ENCODE results near the gene KCNJ10. TPM values are rescaled to one million over a fixed set of nuclear protein-coding genes. Genes with fewer than 3 reads are reported as not detected.

Gene KCNJ10
- total RNA-seq, 1 experiment from 2014 or later, result 1.4 TPM

GRCh38 chr1:159980786-159981185, 89.2 kb downstream of the KCNJ10 start:
- POLR2A ChIA-PET, result interaction anchor here (0.6 kb wide), 1 partner anchor 381 kb away, joined by 3 read pairs; no protein-coding TSS in a partner anchor
- no peak overlapping the region for H3K27ac Mint-ChIP-seq
- H3K27me3 Mint-ChIP-seq (ENCODE audit: low read depth), result peaks cover 9% of the 10 kb centered on the region; the same call in 1 of the 2 replicates
- H3K36me3 Mint-ChIP-seq, result no peaks in the 10 kb centered on the region
- H3K4me1 Mint-ChIP-seq, result no peaks in the 10 kb centered on the region; the same call in 1 of the 2 replicates
- ATAC-seq, result no peak
- no peak for DNase-seq (ENCODE audit: low spot score)
- CTCF ChIA-PET, result no interaction called here
- TF ChIP-seq ZNF671 (CRISPR knock-in tag; IDR thresholded peaks at IDR 0.05), result no peak
- H3K9me3 Mint-ChIP-seq, result no peaks in the 10 kb centered on the region
- no peak overlapping the region for H3K4me3 Mint-ChIP-seq

- H3K36me3 Mint-ChIP-seq, result no peaks in the 10 kb centered on the region
Observed at GRCh38 chr1:159980076-159980475, 89.9 kb downstream of the KCNJ10 start.

DNA sequence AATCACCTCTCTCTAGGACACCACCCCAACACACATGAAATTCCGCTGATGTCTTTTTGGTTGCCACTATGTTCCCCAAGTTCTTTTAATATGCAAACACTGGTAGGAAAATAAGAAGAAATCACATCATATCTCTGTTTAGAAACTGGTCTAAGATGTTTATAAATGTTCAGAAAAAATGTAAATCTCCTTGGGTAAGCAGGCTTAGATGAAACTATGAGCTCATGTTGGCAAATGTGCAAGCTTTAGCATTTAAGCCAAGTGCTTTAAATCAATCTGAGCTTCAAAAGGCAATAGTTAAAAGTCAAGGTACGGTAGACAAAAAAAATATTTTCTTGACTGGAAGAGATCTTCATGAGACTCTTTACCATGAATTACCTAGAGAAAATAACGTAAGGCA, 90.7 kb downstream of the KCNJ10 start:
- ChIA-PET POLR2A (no interaction called here), CTCF (interaction anchor here (0.6 to 1.5 kb wide), 2 partner anchors 26 to 29 kb away, joined by 3 to 5 read pairs; no protein-coding TSS in a partner anchor)
- no peak overlapping the region for H3K4me3 Mint-ChIP-seq
- no peaks in the 10 kb centered on the region; the same call in 1 of the 2 replicates for H3K4me1 Mint-ChIP-seq
- no peaks in the 10 kb centered on the region for H3K36me3 Mint-ChIP-seq
- DNase-seq (ENCODE audit: low spot score) (no peak), ATAC-seq (no peak)
- no peak overlapping the region for H3K27ac Mint-ChIP-seq
- no peak for TF ChIP-seq ATF3 (CRISPR knock-in tag; conservative IDR thresholded peaks at IDR 0.05)
- TF ChIP-seq, protein P1, sequence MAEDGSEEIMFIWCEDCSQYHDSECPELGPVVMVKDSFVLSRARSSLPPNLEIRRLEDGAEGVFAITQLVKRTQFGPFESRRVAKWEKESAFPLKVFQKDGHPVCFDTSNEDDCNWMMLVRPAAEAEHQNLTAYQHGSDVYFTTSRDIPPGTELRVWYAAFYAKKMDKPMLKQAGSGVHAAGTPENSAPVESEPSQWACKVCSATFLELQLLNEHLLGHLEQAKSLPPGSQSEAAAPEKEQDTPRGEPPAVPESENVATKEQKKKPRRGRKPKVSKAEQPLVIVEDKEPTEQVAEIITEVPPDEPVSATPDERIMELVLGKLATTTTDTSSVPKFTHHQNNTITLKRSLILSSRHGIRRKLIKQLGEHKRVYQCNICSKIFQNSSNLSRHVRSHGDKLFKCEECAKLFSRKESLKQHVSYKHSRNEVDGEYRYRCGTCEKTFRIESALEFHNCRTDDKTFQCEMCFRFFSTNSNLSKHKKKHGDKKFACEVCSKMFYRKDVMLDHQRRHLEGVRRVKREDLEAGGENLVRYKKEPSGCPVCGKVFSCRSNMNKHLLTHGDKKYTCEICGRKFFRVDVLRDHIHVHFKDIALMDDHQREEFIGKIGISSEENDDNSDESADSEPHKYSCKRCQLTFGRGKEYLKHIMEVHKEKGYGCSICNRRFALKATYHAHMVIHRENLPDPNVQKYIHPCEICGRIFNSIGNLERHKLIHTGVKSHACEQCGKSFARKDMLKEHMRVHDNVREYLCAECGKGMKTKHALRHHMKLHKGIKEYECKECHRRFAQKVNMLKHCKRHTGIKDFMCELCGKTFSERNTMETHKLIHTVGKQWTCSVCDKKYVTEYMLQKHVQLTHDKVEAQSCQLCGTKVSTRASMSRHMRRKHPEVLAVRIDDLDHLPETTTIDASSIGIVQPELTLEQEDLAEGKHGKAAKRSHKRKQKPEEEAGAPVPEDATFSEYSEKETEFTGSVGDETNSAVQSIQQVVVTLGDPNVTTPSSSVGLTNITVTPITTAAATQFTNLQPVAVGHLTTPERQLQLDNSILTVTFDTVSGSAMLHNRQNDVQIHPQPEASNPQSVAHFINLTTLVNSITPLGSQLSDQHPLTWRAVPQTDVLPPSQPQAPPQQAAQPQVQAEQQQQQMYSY (CRISPR knock-in tag; IDR thresholded peaks at IDR 0.05), result no peak
- TF ChIP-seq NR3C1 (CRISPR knock-in tag; conservative IDR thresholded peaks at IDR 0.05; ENCODE audit: low read depth), result no peak
- no peak for TF ChIP-seq RORB (CRISPR knock-in tag; IDR thresholded peaks at IDR 0.05)
- no peak for TF ChIP-seq PRRX2 (CRISPR knock-in tag; IDR thresholded peaks at IDR 0.05)
- peaks cover 9% of the 10 kb centered on the region; the same call in 1 of the 2 replicates for H3K27me3 Mint-ChIP-seq (ENCODE audit: low read depth)
- no peaks in the 10 kb centered on the region for H3K9me3 Mint-ChIP-seq

More at GRCh38 chr1:159980076-159980475, 89.9 kb downstream of the KCNJ10 start:
- Mint-ChIP-seq H3K27ac (no peak overlapping the region), H3K4me3 (no peak overlapping the region), H3K9me3 (no peaks in the 10 kb centered on the region), H3K27me3 (ENCODE audit: low read depth) (peaks cover 9% of the 10 kb centered on the region; the same call in 1 of the 2 replicates), H3K4me1 (no peaks in the 10 kb centered on the region; the same call in 1 of the 2 replicates)
- DNase-seq (ENCODE audit: low spot score) (no peak), ATAC-seq (no peak)
- no peak for TF ChIP-seq HMGXB4 (CRISPR knock-in tag; IDR thresholded peaks at IDR 0.05)
- no peak for TF ChIP-seq GRHL2 (CRISPR knock-in tag; IDR thresholded peaks at IDR 0.05; ENCODE audit: insufficient replicate concordance, severe bottlenecking)
- TF ChIP-seq JAZF1 (CRISPR knock-in tag; IDR thresholded peaks at IDR 0.05), result no peak
- TF ChIP-seq, protein P2, sequence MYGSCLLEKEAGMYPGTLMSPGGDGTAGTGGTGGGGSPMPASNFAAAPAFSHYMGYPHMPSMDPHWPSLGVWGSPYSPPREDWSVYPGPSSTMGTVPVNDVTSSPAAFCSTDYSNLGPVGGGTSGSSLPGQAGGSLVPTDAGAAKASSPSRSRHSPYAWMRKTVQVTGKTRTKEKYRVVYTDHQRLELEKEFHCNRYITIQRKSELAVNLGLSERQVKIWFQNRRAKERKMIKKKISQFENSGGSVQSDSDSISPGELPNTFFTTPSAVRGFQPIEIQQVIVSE (CRISPR knock-in tag; IDR thresholded peaks at IDR 0.05; ENCODE audit: borderline replicate concordance), result no peak
- no peak for TF ChIP-seq E2F4 (CRISPR knock-in tag; IDR thresholded peaks at IDR 0.05; ENCODE audit: borderline replicate concordance, low read depth)
- POLR2A ChIA-PET, result no interaction called here
- CTCF ChIA-PET, result no interaction called here

GRCh38 chr1:159978107-159978398, 91.9 kb downstream of the KCNJ10 start:
- H3K27me3 Mint-ChIP-seq (ENCODE audit: low read depth), result peaks cover 9% of the 10 kb centered on the region; the same call in 1 of the 2 replicates
- H3K27ac Mint-ChIP-seq, result no peak overlapping the region
- POLR2A ChIA-PET, result no interaction called here
- H3K36me3 Mint-ChIP-seq, result no peaks in the 10 kb centered on the region
- CTCF ChIA-PET, result no interaction called here
- H3K4me1 Mint-ChIP-seq, result no peaks in the 10 kb centered on the region
- ATAC-seq, result no peak
- no peak for DNase-seq (ENCODE audit: low spot score)
- no peak overlapping the region for H3K4me3 Mint-ChIP-seq
- no peaks in the 10 kb centered on the region for H3K9me3 Mint-ChIP-seq
- TF ChIP-seq ATF1 (CRISPR knock-in tag; IDR thresholded peaks at IDR 0.05), result no peak
- TF ChIP-seq OVOL2 (CRISPR knock-in tag; IDR thresholded peaks at IDR 0.05; ENCODE audit: borderline replicate concordance), result no peak
- TF ChIP-seq EMX1 (CRISPR knock-in tag; IDR thresholded peaks at IDR 0.05), result no peak
- TF ChIP-seq NR1H2 (CRISPR knock-in tag; IDR thresholded peaks at IDR 0.05), result no peak
- no peak for TF ChIP-seq ZNF138 (CRISPR knock-in tag; conservative IDR thresholded peaks at IDR 0.05)
- TF ChIP-seq ZBTB21 (CRISPR knock-in tag; IDR thresholded peaks at IDR 0.05; ENCODE audit: borderline replicate concordance), result no peak
- TF ChIP-seq, protein P3, sequence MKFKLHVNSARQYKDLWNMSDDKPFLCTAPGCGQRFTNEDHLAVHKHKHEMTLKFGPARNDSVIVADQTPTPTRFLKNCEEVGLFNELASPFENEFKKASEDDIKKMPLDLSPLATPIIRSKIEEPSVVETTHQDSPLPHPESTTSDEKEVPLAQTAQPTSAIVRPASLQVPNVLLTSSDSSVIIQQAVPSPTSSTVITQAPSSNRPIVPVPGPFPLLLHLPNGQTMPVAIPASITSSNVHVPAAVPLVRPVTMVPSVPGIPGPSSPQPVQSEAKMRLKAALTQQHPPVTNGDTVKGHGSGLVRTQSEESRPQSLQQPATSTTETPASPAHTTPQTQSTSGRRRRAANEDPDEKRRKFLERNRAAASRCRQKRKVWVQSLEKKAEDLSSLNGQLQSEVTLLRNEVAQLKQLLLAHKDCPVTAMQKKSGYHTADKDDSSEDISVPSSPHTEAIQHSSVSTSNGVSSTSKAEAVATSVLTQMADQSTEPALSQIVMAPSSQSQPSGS (CRISPR knock-in tag; IDR thresholded peaks at IDR 0.05; ENCODE audit: borderline replicate concordance, low read depth), result no peak
- TF ChIP-seq TEAD4 (CRISPR knock-in tag; IDR thresholded peaks at IDR 0.05), result no peak
- TF ChIP-seq MXD4 (CRISPR knock-in tag; IDR thresholded peaks at IDR 0.05; ENCODE audit: borderline replicate concordance), result no peak

Measured in WTC11 (cell line).